DND-41 (cell line): ENCODE results near the gene TOR1A.

ENCODE experiments used
- ATAC-seq: fragments of 200-7000 bp; cut with Tn5 transposase; 3 replicates; pipeline ENCODE4 v1.9.1; 2021; ENCODE audit warnings: low read depth; ENCODE audit not compliant: insufficient read depth
- DNase-seq: peaks from one replicate; pipeline ENCODE4 v3.0.0-alpha.2; 2020
- H2AFZ ChIP-seq: 2 replicates; pipeline ENCODE4 v1.6.0; 2012; ENCODE audit warnings: low read depth, low read length
- H3K27ac ChIP-seq: 2 replicates; pipeline ENCODE4 v1.5.1; 2012; ENCODE audit warnings: low read length, inconsistent platforms
- H3K27me3 ChIP-seq: fragments of 200-600 bp; sonication (generic); 2 replicates; pipeline ENCODE4 v1.6.0; 2012; ENCODE audit warnings: low read length, mild to moderate bottlenecking, inconsistent platforms; ENCODE audit not compliant: insufficient read depth, poor library complexity
- H3K36me3 ChIP-seq: 2 replicates; pipeline ENCODE4 v1.5.1; 2012; ENCODE audit warnings: low read length, inconsistent platforms; ENCODE audit not compliant: insufficient read depth
- H3K4me1 ChIP-seq: 2 replicates; pipeline ENCODE4 v1.5.1; 2012; ENCODE audit warnings: mild to moderate bottlenecking, low read length; ENCODE audit not compliant: insufficient read depth
- H3K4me2 ChIP-seq: 2 replicates; pipeline ENCODE4 v1.6.0; 2012; ENCODE audit warnings: mild to moderate bottlenecking, moderate library complexity, low read length, inconsistent platforms; ENCODE audit not compliant: insufficient read depth
- H3K4me3 ChIP-seq, 2 experiments: fragments of 200-600 bp in 1 of 2; shearing (Covaris generic) in 1 of 2; 2 replicates each; pipeline ENCODE4 v1.5.1; 2012 to 2016; ENCODE audit warnings: inconsistent platforms in 2 of 2, low read length in 2 of 2, mild to moderate bottlenecking in 2 of 2, low read depth in 1 of 2, moderate library complexity in 1 of 2
- H3K79me2 ChIP-seq: 2 replicates; pipeline ENCODE4 v1.6.0; 2012; ENCODE audit warnings: low read length, inconsistent platforms; ENCODE audit not compliant: insufficient read depth
- H3K9ac ChIP-seq: 2 replicates; pipeline ENCODE4 v1.6.0; 2012; ENCODE audit warnings: low read depth, mild to moderate bottlenecking, inconsistent platforms, low read length, moderate library complexity
- H3K9me3 ChIP-seq: 2 replicates; pipeline ENCODE4 v1.5.1; 2012; ENCODE audit warnings: low read length, moderate library complexity, mild to moderate bottlenecking, inconsistent platforms; ENCODE audit not compliant: insufficient read depth, severe bottlenecking
- H4K20me1 ChIP-seq: 2 replicates; pipeline ENCODE4 v1.6.0; 2012; ENCODE audit warnings: low read length; ENCODE audit not compliant: insufficient read depth
- CTCF ChIP-seq: IDR thresholded peaks from 2 replicates; pipeline ENCODE4 v1.5.1; 2012; ENCODE audit warnings: borderline replicate concordance, low read length, moderate library complexity, mild to moderate bottlenecking; ENCODE audit not compliant: poor library complexity, severe bottlenecking; ENCODE audit errors: extremely low read depth
- EZH2 ChIP-seq: IDR thresholded peaks from 3 replicates; pipeline ENCODE4 v1.6.1; 2012; ENCODE audit warnings: borderline replicate concordance, low read depth, mild to moderate bottlenecking, moderate library complexity, low read length, inconsistent platforms; ENCODE audit not compliant: severe bottlenecking

The TOR1A gene

GRCh38 chr9:129765764-129766317, 58.1 kb downstream of the TOR1A start:
- H4K20me1 ChIP-seq: no peaks in the 10 kb centered on the region
- H3K4me1 ChIP-seq: no peaks in the 10 kb centered on the region
- ATAC-seq (no peak), DNase-seq (no peak)
- no peak overlapping the region for H3K27ac ChIP-seq
- H3K9me3 ChIP-seq: no peaks in the 10 kb centered on the region
- H3K36me3 ChIP-seq: no peaks in the 10 kb centered on the region
- no peak overlapping the region for H3K9ac ChIP-seq
- H3K4me2 ChIP-seq: no peak overlapping the region
- H3K4me3 ChIP-seq: no peak overlapping the region
- no peaks in the 10 kb centered on the region for H3K79me2 ChIP-seq
- H3K27me3 ChIP-seq: no peaks in the 10 kb centered on the region
- H2AFZ ChIP-seq: no peak overlapping the region
- TF ChIP-seq CTCF: no peak
- no peak for TF ChIP-seq EZH2

GRCh38 chr9:129762985-129763926, 60.7 kb downstream of the TOR1A start:
- no peak for TF ChIP-seq CTCF
- no peak for TF ChIP-seq EZH2
- no peak for ATAC-seq
- H2AFZ ChIP-seq: no peak overlapping the region

More at GRCh38 chr9:129762985-129763926, 60.7 kb downstream of the TOR1A start:
- no peaks in the 10 kb centered on the region for H3K9me3 ChIP-seq
- H3K27ac ChIP-seq: no peak overlapping the region
- H3K4me3 ChIP-seq: no peak overlapping the region
- H3K4me2 ChIP-seq: no peak overlapping the region
- H3K27me3 ChIP-seq: no peaks in the 10 kb centered on the region
- no peaks in the 10 kb centered on the region for H3K4me1 ChIP-seq
- H3K9ac ChIP-seq: no peak overlapping the region
- DNase-seq: no peak
- H3K79me2 ChIP-seq: no peaks in the 10 kb centered on the region
- H4K20me1 ChIP-seq: no peaks in the 10 kb centered on the region
- no peaks in the 10 kb centered on the region for H3K36me3 ChIP-seq
